GM12801 (cell line): Measurements from ENCODE around the gene SLC25A21.

Source experiments
- TF ChIP-seq, protein P1 (sequence below): IDR thresholded peaks from one replicate; pipeline ENCODE4 v1.5.1; 2011; ENCODE audit warnings: control low read depth; ENCODE audit not compliant: insufficient read length; ENCODE audit errors: extremely low read depth

The SLC25A21 gene

DNA sequence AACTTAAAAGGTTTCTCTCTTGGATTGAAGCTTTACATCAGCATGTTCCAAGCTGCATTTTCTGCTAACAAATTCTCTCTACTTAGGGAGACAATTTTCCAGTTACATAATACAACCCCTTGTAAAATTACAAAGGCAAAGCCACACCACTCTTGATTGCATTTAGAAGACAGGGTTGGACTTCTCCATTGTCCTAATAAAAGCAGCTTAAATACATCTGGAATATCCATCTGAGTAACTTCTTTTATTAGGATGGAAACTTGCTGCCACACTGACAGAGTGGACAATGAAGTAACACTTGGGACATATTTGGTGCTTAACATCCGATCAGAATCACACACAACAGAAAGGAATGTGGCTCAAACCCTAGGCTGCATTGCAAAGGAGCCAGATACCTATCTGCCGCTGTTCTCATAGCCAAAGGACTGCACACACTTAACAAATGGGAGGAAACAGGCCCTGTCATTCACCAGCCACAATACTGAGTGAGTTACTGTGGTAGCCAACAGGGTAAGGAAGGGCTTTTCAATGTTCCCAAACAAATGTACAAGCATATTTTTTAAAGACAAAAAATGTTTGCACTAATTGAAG lies 353.5 kb downstream of the SLC25A21 start:
- TF ChIP-seq, protein P1, sequence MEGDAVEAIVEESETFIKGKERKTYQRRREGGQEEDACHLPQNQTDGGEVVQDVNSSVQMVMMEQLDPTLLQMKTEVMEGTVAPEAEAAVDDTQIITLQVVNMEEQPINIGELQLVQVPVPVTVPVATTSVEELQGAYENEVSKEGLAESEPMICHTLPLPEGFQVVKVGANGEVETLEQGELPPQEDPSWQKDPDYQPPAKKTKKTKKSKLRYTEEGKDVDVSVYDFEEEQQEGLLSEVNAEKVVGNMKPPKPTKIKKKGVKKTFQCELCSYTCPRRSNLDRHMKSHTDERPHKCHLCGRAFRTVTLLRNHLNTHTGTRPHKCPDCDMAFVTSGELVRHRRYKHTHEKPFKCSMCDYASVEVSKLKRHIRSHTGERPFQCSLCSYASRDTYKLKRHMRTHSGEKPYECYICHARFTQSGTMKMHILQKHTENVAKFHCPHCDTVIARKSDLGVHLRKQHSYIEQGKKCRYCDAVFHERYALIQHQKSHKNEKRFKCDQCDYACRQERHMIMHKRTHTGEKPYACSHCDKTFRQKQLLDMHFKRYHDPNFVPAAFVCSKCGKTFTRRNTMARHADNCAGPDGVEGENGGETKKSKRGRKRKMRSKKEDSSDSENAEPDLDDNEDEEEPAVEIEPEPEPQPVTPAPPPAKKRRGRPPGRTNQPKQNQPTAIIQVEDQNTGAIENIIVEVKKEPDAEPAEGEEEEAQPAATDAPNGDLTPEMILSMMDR: no peak

DNA sequence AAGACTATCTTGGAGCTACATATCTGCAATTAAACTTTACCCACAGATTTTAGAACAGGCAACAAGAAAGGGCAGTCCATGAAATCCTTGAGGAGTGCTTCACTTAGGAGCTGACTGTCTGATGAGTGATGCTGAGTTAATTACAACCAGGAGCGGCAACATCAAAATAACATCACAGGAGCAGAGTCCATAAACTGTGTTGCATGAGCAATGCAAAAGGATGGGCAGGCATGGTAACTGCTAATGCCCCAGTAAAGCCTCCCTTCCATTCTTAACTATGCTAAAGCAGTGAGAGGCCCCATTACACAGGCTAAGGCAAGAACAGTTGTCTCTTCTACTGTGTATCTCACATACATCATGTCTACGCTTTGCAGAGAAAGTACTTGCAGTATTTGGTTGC lies 354.2 kb downstream of the SLC25A21 start:
- TF ChIP-seq, protein P1: no peak

DNA sequence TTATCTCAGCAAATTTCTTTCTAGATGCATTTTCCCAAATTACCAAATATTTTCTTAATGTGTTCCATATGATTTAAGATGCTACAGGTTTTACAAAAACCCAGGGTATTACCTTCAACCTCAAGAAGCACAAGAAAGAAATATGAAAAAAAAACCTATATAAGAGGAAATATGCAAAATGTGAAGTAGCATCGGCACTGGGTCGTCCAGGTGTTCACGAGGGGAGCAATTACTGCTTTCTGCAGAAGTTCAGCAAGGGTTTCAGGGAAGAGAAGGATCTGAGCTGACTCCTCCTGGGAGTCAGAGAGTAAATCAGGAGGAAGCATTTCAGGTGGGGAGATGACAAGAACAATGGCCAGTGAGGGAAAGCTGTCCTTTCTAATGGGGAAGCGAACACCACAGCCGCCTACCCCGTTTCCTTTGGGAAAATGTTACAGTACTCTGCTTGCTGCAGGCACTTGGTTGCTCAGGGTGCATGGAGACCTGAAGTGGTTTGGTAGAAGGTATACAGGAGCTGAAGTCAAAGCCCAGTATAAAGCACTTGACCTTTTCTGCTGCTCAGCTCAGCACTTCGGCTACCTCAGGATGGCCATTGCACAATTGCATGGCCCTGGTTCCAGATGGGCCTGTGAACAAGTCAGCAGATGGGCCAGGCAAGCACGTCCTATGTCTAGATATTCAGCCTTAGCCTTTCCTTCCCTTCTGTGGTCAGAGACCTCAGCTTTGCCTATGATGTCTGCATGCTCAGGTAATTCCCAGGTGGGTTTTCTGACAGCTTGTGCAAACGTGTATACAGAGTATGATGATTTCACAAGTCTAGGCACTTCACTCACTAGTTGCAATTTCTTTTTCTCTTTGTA lies 355.1 kb downstream of the SLC25A21 start:
- TF ChIP-seq, protein P1: no peak

DNA sequence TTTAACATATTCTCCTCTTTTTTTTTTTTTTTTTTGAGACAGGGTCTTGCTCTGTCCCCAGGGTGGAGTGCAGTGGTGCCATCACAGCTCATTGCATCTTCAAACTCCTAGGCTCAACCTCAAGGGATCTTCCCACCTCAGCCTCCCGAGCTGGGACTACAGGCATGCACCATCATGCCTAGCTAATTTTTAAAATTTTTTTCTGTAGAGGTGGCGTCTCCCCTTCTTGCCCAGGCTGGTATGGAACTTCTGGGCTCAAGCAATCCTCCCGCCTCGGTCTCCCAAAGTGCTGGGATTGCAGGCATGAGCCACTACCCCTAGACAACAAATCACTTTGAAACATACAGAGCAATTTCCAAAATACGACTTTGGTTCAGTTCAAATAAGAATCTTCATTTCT lies 355.9 kb downstream of the SLC25A21 start:
- TF ChIP-seq, protein P1: no peak

DNA sequence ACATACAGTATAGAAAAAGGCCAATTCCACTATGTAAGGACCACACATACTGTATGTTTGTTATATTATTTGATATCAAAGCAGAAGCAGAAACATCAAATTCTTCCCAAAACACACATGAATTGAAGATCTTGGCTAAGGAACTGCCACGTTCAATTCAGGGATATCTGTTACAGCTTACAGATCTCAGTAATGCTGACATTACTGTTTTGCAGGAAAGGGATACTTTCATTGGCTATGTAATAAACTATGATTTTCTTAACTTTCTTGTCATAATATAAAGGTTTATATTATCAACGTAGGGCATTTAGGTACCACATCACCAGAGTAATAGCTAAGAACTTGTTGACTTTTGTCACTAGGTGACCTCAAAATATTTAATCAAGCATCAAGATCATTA lies 362.2 kb downstream of the SLC25A21 start:
- TF ChIP-seq, protein P1: no peak

DNA sequence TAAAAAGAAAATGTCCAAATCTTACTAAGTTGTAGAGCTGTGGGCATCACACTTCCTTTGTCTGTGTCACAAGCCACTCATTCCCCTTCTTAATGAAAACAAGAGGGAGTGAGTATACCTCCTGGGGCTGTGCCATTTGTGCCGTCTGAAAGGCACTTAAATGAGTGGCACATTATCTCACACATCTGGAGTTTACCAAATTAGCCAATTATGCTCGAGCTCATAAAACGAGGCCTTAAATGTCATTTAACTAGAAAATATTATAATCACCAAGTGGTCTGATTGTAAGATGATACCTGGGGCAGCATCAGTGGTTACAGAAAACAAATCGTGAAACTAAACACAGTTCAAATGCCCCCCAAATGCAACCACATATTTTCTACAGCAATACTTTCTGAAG lies 364.7 kb downstream of the SLC25A21 start:
- TF ChIP-seq, protein P1: no peak

DNA sequence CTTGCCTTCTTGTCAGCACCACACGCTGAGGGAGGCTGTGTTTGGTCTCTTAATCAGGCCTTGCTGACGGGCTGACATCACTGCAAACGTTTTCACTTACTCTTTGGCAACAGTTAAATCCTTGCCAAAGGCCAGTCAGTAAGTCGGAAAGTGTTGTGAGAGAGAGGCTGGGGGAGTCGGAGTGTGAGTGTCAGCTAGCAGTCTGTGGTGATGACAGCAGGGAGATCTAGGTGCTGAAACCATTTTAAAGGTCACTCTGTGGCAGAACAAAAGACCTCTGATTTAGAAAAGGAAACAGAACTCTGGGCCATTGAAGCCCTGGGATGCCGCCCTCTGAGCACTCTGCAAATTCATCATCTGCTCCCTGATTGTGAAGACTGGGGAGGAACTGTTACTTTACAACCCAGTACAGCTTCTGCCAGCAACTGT lies 367.3 kb downstream of the SLC25A21 start:
- TF ChIP-seq, protein P1: no peak
